Measurements from ENCODE around the gene PTPN1. TPM values are rescaled to one million over a fixed set of nuclear protein-coding genes. Genes with fewer than 3 reads are reported as not detected.

PTPN1 gene
- total RNA-seq, 1 experiment from 2014 or later = 30.8 TPM

DNA sequence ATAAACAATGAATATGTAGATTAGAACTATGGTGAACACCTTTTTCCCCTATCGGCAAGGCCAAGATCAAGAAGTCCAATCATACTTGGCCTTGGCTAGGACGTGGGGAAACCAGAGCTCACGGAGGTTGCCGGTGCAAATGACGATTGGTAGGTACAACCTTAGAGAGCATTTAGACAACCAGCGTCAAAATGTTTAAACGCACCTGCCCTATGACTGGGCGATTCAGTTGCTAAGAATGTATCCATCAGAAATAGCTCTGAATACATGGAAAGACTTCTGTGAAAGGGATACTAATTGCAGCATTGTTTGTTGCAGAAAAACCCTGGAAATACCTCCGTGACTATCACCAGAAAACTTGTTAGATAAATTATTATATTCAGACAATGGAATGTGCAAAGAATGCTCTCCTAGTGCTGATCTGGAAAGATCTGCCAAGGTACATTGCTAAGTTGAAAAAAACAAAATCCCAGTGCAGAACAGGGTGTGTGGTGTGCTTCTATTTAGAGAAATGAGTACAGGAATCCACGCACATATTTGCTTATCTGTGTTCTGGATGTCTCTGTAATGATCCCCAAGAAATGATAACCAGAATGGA lies 48.0 kb upstream of the PTPN1 start:
- no peak overlapping the region for H4K8ac ChIP-seq (replicated peaks; ENCODE audit: insufficient read length, low read depth, low read length)
- no peak overlapping the region for H2AK5ac ChIP-seq (ENCODE audit: insufficient read length, low read length)
- H3K23me2 ChIP-seq (ENCODE audit: insufficient read length, low read depth, low read length, poor library complexity, severe bottlenecking) = no peaks in the 10 kb centered on the region
- no peak overlapping the region for H3K4me2 ChIP-seq (ENCODE audit: insufficient read depth, insufficient read length, low read length)
- H2BK20ac ChIP-seq (ENCODE audit: low read depth, low read length, poor library complexity, severe bottlenecking) = no peak overlapping the region
- Mint-ChIP-seq H3K36me3 (ENCODE audit: insufficient read depth in 1 of 3, low read depth in 3 of 3) (no peaks in the 10 kb centered on the region), H3K4me1 (peaks cover 11 to 17% of the 10 kb centered on the region in 2 experiments), H3K9me3 (no peaks in the 10 kb centered on the region), H3K4me3 (no peak overlapping the region), H3K27ac (no peak overlapping the region; a peak in 2 of 7 replicates), H3K27me3 (ENCODE audit: low read depth) (no peaks in the 10 kb centered on the region; the same call in 1 of the 2 replicates)
- H2AFZ ChIP-seq (ENCODE audit: low read length) = no peak overlapping the region
- TF ChIP-seq, protein P1, sequence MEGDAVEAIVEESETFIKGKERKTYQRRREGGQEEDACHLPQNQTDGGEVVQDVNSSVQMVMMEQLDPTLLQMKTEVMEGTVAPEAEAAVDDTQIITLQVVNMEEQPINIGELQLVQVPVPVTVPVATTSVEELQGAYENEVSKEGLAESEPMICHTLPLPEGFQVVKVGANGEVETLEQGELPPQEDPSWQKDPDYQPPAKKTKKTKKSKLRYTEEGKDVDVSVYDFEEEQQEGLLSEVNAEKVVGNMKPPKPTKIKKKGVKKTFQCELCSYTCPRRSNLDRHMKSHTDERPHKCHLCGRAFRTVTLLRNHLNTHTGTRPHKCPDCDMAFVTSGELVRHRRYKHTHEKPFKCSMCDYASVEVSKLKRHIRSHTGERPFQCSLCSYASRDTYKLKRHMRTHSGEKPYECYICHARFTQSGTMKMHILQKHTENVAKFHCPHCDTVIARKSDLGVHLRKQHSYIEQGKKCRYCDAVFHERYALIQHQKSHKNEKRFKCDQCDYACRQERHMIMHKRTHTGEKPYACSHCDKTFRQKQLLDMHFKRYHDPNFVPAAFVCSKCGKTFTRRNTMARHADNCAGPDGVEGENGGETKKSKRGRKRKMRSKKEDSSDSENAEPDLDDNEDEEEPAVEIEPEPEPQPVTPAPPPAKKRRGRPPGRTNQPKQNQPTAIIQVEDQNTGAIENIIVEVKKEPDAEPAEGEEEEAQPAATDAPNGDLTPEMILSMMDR (conservative IDR thresholded peaks at IDR 0.05) = no peak
- H2BK5ac ChIP-seq (ENCODE audit: insufficient read length, low read length) = no peak overlapping the region
- H3T11ph ChIP-seq (ENCODE audit: low read length) = no peak overlapping the region
- no peak overlapping the region for H3K27ac ChIP-seq (ENCODE audit: insufficient read length, low read depth, low read length)
- H2BK12ac ChIP-seq (ENCODE audit: insufficient read length, low read depth, low read length) = no peak overlapping the region
- no peaks in the 10 kb centered on the region for H4K20me1 ChIP-seq (ENCODE audit: control insufficient read depth, insufficient read depth, insufficient read length)
- DNase-seq = no peak
- no peaks in the 10 kb centered on the region for H3K79me1 ChIP-seq (ENCODE audit: insufficient read depth, low read depth, low read length, poor library complexity, severe bottlenecking)
- H4K91ac ChIP-seq (ENCODE audit: insufficient read length, low read depth, low read length) = no peak overlapping the region
- H3K9ac ChIP-seq (ENCODE audit: extremely low read depth, insufficient read length, low read length) = no peak overlapping the region
- no peak overlapping the region for H2BK120ac ChIP-seq (ENCODE audit: low read depth, low read length, poor library complexity, severe bottlenecking)
- no peaks in the 10 kb centered on the region for H3K79me2 ChIP-seq (ENCODE audit: insufficient read depth, low read length)
- H3K9me3 ChIP-seq (ENCODE audit: control insufficient read depth, low read depth, low read length) = no peaks in the 10 kb centered on the region
- no peaks in the 10 kb centered on the region for H3K27me3 ChIP-seq (ENCODE audit: insufficient read depth, low read length)
- no peak overlapping the region for H3K18ac ChIP-seq (ENCODE audit: insufficient read length, low read depth, low read length)
- no peak overlapping the region for H3K4ac ChIP-seq (ENCODE audit: low read depth, low read length)
- WGBS (ENCODE audit: extremely low coverage, insufficient read length, low lambda C conversion rate) = no CpG with 5 or more reads among the region's 10 CpGs
- no peak overlapping the region for H4K5ac ChIP-seq (ENCODE audit: insufficient read length, low read depth, low read length)
- H3K14ac ChIP-seq (ENCODE audit: insufficient read depth, low read length) = no peak overlapping the region
- H3K56ac ChIP-seq (ENCODE audit: insufficient read length, low read depth, low read length) = no peak overlapping the region
- H3K23ac ChIP-seq (ENCODE audit: insufficient read length, low read depth, low read length) = no peak overlapping the region
- H3K4me1 ChIP-seq (ENCODE audit: insufficient read depth, low read length) = no peaks in the 10 kb centered on the region; the same call in 1 of the 2 replicates
- no peak overlapping the region for H2BK15ac ChIP-seq (ENCODE audit: low read depth, low read length)
